ENCODE measurements around the gene TMEM140.
A peak's percentile ranks its signal among the peaks of the same experiment; 100 is the strongest.

TMEM140 gene

GRCh38 chr7:135174941-135175340 is 27.1 kb downstream of the TMEM140 start:
- DNase-seq (ENCODE audit: low spot score): no peak

- DNase-seq (ENCODE audit: low spot score): no peak
Measured at GRCh38 chr7:135175931-135176330, 28.1 kb downstream of the TMEM140 start.

GRCh38 chr7:135177028-135177696 is 29.3 kb downstream of the TMEM140 start:
- no peak for DNase-seq (ENCODE audit: low spot score)

- no peak for DNase-seq (ENCODE audit: low spot score)
Measured at GRCh38 chr7:135178364-135178763, 30.5 kb downstream of the TMEM140 start.

- DNase-seq (ENCODE audit: low spot score): no peak
Measured at GRCh38 chr7:135179321-135179925, 31.6 kb downstream of the TMEM140 start.

GRCh38 chr7:135180122-135180521 is 32.2 kb downstream of the TMEM140 start:
- DNase-seq (ENCODE audit: low spot score): no peak

GRCh38 chr7:135181261-135181928 is 33.5 kb downstream of the TMEM140 start:
- no peak for DNase-seq (ENCODE audit: low spot score)

- no peak for DNase-seq (ENCODE audit: low spot score)
Measured at GRCh38 chr7:135181929-135182678, 34.2 kb downstream of the TMEM140 start.

GRCh38 chr7:135183478-135183877 is 35.6 kb downstream of the TMEM140 start:
- no peak for DNase-seq (ENCODE audit: low spot score)

GRCh38 chr7:135184254-135184841 is 36.5 kb downstream of the TMEM140 start:
- DNase-seq (ENCODE audit: low spot score): no peak

- DNase-seq (ENCODE audit: low spot score): no peak
Measured at GRCh38 chr7:135185471-135186260, 37.8 kb downstream of the TMEM140 start.

- no peak for DNase-seq (ENCODE audit: low spot score)
Measured at GRCh38 chr7:135186261-135186540, 38.3 kb downstream of the TMEM140 start.

- no peak for DNase-seq (ENCODE audit: low spot score)
Measured at GRCh38 chr7:135186841-135187253, 39.0 kb downstream of the TMEM140 start.

GRCh38 chr7:135188298-135188984 is 40.6 kb downstream of the TMEM140 start:
- DNase-seq (ENCODE audit: low spot score): no peak

- no peak for DNase-seq (ENCODE audit: low spot score)
Measured at GRCh38 chr7:135189221-135189662, 41.4 kb downstream of the TMEM140 start.

GRCh38 chr7:135189961-135190360 is 42.1 kb downstream of the TMEM140 start:
- DNase-seq (ENCODE audit: low spot score): peak; percentile 54

- DNase-seq (ENCODE audit: low spot score): no peak
Measured at GRCh38 chr7:135190703-135191102, 42.8 kb downstream of the TMEM140 start.

- no peak for DNase-seq (ENCODE audit: low spot score)
Measured at GRCh38 chr7:135192914-135193536, 45.2 kb downstream of the TMEM140 start.

- DNase-seq (ENCODE audit: low spot score): peak; percentile 79
Measured at GRCh38 chr7:135193615-135194081, 45.8 kb downstream of the TMEM140 start.

GRCh38 chr7:135194494-135195095 is 46.7 kb downstream of the TMEM140 start:
- peak; percentile 28 for DNase-seq (ENCODE audit: low spot score)
